SK-N-MC (cell line): Measurements from ENCODE around the gene BICD1.

Experiments
- EZH2 ChIP-seq: fragments of 200-600 bp; sonication (generic); IDR thresholded peaks from one replicate; pipeline ENCODE4 v1.6.1; 2017; ENCODE audit warnings: antibody characterized with exemption
- FOXP2 ChIP-seq: optimal IDR thresholded peaks from 2 replicates; pipeline ENCODE3; 2011; ENCODE audit warnings: mild to moderate bottlenecking, moderate library complexity; ENCODE audit not compliant: insufficient read depth; ENCODE audit errors: extremely low read length, control extremely low read depth
- POLR2AphosphoS5 ChIP-seq: IDR thresholded peaks from 2 replicates; pipeline ENCODE4 v1.6.1; 2012; ENCODE audit warnings: mild to moderate bottlenecking, low read depth, low read length, borderline replicate concordance

DNA sequence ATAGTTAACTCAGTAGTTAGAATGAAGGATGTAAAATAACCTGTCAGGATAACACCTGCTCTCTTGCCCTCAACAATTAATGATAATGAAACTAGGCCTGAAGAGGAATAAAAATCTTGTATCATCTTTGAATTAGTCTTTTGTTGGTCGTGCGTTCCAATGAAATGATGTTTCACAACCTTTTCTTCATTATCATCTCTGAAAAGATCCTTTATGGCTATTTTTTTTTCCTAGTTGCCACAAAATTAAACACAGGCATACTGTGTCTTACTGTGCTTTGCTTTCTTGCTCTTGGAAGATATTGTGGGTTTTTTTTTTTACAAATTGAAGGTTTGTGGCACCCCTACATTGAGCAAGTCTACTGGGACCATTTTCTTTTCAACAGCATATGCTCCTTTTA is 128.6 kb downstream of the BICD1 start:
- TF ChIP-seq POLR2AphosphoS5: no peak
- TF ChIP-seq EZH2: no peak
- TF ChIP-seq FOXP2: no peak
